Tibial nerve (tissue), 4 donors: ENCODE data around the gene ZBTB7C. TPM values are rescaled to one million over a fixed set of nuclear protein-coding genes. Genes with fewer than 3 reads are reported as not detected.

ENCODE experiments used
- DNase-seq, 2 donors: peaks; one replicate each; pipeline ENCODE4 v3.0.0-alpha.2; 2019; ENCODE audit warnings: low spot score in 2 of 2
- H3K27ac ChIP-seq, 4 donors: fragments of 200-600 bp; sonication (generic) in 3 of 4; one replicate each; pipeline ENCODE4 v1.5.1; 2017 to 2019; ENCODE audit warnings: mild to moderate bottlenecking in 1 of 4
- H3K27me3 ChIP-seq, 2 donors: fragments of 200-600 bp; sonication (generic) in 1 of 2; one replicate each; pipeline versions ENCODE4 v1.5.1 to v1.6.0; 2017 to 2019
- H3K36me3 ChIP-seq, 3 donors: fragments of 200-600 bp; sonication (generic); one replicate each; pipeline ENCODE4 v1.5.1; 2018 to 2019
- H3K4me1 ChIP-seq, 4 donors: fragments of 200-600 bp; sonication (generic) in 3 of 4; one replicate each; pipeline ENCODE4 v1.5.1; 2017 to 2019
- H3K4me3 ChIP-seq, 4 donors: fragments of 200-600 bp; sonication (generic) in 3 of 4; one replicate each; pipeline ENCODE4 v1.5.1; 2017 to 2019; ENCODE audit warnings: mild to moderate bottlenecking in 1 of 4, moderate library complexity in 1 of 4
- H3K9me3 ChIP-seq, 4 donors: fragments of 200-600 bp; sonication (generic) in 3 of 4; one replicate each; pipeline ENCODE4 v1.5.1; 2017 to 2019
- EP300 ChIP-seq, 2 donors: sonication (generic); formaldehyde crosslinking; IDR thresholded peaks; one replicate each; pipeline ENCODE4 v1.6.1; 2017; ENCODE audit warnings: antibody characterized with exemption in 2 of 2, mild to moderate bottlenecking in 1 of 2
- POLR2A ChIP-seq, 2 donors: fragments of 450-650 bp; IDR thresholded peaks; one replicate each; pipeline ENCODE4 v1.6.1; 2017; ENCODE audit warnings: antibody characterized with exemption in 2 of 2, mild to moderate bottlenecking in 2 of 2, moderate library complexity in 2 of 2
- WGBS, 2 donors: methylation state at CpG; one replicate each; pipeline ENCODE4 v1.1.5; 2018; 5-methylcytosine and 5-hydroxymethylcytosine counted together
- total RNA-seq, 4 donors: library from RNA; depleted of rRNA; stranded (reverse); fragments of >200 nt; gene quantifications; one replicate each; pipeline ENCODE4 v1.1.0, GENCODE V29; 2016
- TF ChIP-seq, protein P1 (sequence below), 5 experiments: fragments of 200-600 bp in 3 of 5; fragments of 450-650 bp in 2 of 5; sonication (generic) in 3 of 5; IDR thresholded peaks; one replicate each; pipeline ENCODE4 v1.5.1; 2016 to 2019; ENCODE audit warnings: antibody characterized with exemption in 5 of 5, mild to moderate bottlenecking in 3 of 5, moderate library complexity in 2 of 5

ZBTB7C gene
- total RNA-seq, 4 donors from 2014 or later, result 24.6 to 95.0 (median 75.3) TPM

- DNase-seq, result no peak
- peaks cover 0 to 49% (median 0%) of the 10 kb centered on the region in 4 donors for H3K4me1 ChIP-seq
- no peak overlapping the region for H3K4me3 ChIP-seq
- no peaks in the 10 kb centered on the region for H3K36me3 ChIP-seq
- no peaks in the 10 kb centered on the region for H3K27me3 ChIP-seq
- WGBS, 2 donors, result 62 to 68% methylated on average over 4 of the region's 4 CpGs
- peak overlapping the region in 2 of 4 donors; percentile 76 to 84 for H3K27ac ChIP-seq
- no peaks in the 10 kb centered on the region for H3K9me3 ChIP-seq
- no peak for TF ChIP-seq POLR2A (IDR thresholded peaks at IDR 0.05)
- TF ChIP-seq EP300 (IDR thresholded peaks at IDR 0.05), result no peak
- TF ChIP-seq, protein P1, sequence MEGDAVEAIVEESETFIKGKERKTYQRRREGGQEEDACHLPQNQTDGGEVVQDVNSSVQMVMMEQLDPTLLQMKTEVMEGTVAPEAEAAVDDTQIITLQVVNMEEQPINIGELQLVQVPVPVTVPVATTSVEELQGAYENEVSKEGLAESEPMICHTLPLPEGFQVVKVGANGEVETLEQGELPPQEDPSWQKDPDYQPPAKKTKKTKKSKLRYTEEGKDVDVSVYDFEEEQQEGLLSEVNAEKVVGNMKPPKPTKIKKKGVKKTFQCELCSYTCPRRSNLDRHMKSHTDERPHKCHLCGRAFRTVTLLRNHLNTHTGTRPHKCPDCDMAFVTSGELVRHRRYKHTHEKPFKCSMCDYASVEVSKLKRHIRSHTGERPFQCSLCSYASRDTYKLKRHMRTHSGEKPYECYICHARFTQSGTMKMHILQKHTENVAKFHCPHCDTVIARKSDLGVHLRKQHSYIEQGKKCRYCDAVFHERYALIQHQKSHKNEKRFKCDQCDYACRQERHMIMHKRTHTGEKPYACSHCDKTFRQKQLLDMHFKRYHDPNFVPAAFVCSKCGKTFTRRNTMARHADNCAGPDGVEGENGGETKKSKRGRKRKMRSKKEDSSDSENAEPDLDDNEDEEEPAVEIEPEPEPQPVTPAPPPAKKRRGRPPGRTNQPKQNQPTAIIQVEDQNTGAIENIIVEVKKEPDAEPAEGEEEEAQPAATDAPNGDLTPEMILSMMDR (IDR thresholded peaks at IDR 0.05), result no peak
Measured at GRCh38 chr18:48335829-48336228, 73.4 kb downstream of the ZBTB7C start.

DNA sequence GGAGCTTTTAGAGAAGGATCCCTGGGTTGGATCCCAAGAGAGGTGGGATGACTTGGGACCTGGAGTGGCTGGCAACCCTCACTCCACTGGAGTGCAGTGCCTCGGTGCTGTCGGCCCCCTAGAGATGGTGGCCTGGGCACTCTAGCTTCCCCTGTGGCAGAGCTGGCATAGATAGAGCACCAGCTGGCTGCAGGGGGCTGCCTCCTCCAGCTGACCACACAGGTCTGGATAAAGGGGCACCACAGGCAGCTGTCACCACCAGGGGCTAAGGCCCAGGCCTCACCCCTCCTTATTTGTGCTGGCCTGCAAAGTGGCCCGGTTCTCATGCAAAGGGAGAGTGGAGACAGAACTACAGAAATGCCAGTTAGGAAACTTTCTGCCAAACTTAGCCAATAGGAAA lies 74.3 kb downstream of the ZBTB7C start:
- no peaks in the 10 kb centered on the region for H3K27me3 ChIP-seq
- H3K27ac ChIP-seq, result peak overlapping the region in 2 of 4 donors; percentile 36 to 84
- no peaks in the 10 kb centered on the region for H3K9me3 ChIP-seq
- WGBS, 2 donors, result 64 to 76% methylated on average over 3 of the region's 3 CpGs
- no peak for DNase-seq
- no peaks in the 10 kb centered on the region for H3K36me3 ChIP-seq
- no peak for TF ChIP-seq EP300 (IDR thresholded peaks at IDR 0.05)
- TF ChIP-seq, protein P1 (IDR thresholded peaks at IDR 0.05), result no peak
- no peak for TF ChIP-seq POLR2A (IDR thresholded peaks at IDR 0.05)
- peaks cover 0 to 49% (median 0%) of the 10 kb centered on the region in 4 donors for H3K4me1 ChIP-seq
- H3K4me3 ChIP-seq, result no peak overlapping the region

DNA sequence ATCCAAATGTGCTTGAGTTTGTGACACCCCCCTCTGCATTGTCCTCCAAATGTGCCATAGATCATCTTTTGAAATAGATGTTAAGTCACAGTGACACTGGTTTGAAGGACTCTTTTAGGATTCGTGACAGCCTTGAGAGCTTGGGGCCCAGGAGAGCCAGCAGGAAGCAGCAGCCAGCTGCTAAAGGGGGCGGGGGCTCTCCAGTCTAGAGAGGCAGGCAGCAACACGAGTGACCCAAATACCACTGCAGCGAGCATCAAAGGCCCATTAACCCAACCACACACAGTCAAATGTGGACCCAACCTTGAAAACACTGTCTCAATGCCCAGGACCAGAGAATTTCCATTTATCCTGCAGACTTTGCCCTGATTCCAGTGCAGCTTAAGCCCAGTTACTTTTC lies 75.6 kb downstream of the ZBTB7C start:
- Histone ChIP-seq H3K36me3 (no peaks in the 10 kb centered on the region), H3K9me3 (no peaks in the 10 kb centered on the region), H3K4me3 (no peak overlapping the region), H3K4me1 (peaks cover 0 to 39% (median 0%) of the 10 kb centered on the region in 4 donors), H3K27ac (no peak overlapping the region), H3K27me3 (no peaks in the 10 kb centered on the region)
- no peak for DNase-seq
- TF ChIP-seq, protein P1 (IDR thresholded peaks at IDR 0.05), result no peak
- TF ChIP-seq EP300 (IDR thresholded peaks at IDR 0.05) (no peak), POLR2A (IDR thresholded peaks at IDR 0.05) (no peak)
- WGBS, 2 donors, result 17 to 26% methylated on average over 4 of the region's 4 CpGs

DNA sequence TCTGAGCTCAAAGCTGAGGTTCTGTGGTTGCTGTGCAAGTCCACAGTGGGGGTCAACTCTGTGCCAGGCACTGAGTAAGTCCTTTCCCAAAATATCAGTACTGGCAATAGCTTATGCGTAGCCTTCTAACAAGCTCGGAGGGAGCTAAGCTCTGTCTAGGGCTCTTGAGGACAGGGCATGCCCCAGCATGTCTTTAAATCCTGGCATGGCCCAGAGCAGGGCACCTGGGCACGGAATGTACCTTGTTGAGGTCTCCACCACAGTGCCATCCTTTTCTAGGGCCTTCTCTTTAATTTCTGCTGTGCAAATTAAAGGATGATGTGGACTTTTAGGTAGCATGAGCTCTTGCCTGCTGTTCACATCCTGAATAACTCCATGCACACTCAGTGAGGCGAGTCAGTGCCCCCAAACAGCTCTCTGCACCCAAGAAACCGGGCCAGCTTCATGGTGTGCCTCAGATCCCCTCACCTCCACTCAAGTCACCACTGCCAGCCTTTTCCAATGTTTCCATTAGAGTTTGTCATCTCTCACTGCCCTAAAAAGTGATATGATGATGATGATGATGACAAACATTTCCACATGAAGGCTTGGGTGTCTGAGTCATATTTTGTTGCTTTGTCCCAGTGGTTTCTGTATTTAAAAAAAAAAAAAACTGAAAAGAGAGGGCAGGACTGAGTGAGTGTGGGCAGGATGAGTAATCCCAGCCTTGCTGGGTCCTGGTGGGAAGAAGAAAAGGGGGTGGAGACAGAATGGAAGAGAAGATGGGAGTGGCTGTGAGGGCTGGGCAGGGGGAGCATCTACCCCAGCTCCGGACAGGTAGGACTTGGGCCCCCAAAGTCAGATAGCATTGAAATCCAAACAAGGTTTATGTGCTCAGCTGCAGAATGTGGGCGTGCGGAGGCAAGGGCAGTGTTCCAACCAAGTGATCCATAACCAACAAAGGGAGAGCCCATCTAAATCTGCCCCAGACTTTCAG lies 78.9 kb downstream of the ZBTB7C start:
- Histone ChIP-seq H3K4me1 (peaks cover 0 to 21% (median 0%) of the 10 kb centered on the region in 4 donors), H3K27me3 (no peaks in the 10 kb centered on the region), H3K36me3 (no peaks in the 10 kb centered on the region), H3K27ac (peak overlapping the region in 2 of 4 donors; percentile 11 to 68), H3K9me3 (no peaks in the 10 kb centered on the region), H3K4me3 (no peak overlapping the region)
- no peak for DNase-seq
- WGBS, 2 donors, result 67 to 83% methylated on average over 8 of the region's 8 CpGs
- no peak for TF ChIP-seq EP300 (IDR thresholded peaks at IDR 0.05)
- no peak for TF ChIP-seq POLR2A (IDR thresholded peaks at IDR 0.05)
- TF ChIP-seq, protein P1 (IDR thresholded peaks at IDR 0.05), result no peak
